ENCODE measurements around the gene SYT1. TPM values are rescaled to one million over a fixed set of nuclear protein-coding genes. Genes with fewer than 3 reads are reported as not detected.

The SYT1 gene
- total and polyA plus RNA-seq, 2 experiments from 2014 or later = 48.7 to 51.7 TPM

DNA sequence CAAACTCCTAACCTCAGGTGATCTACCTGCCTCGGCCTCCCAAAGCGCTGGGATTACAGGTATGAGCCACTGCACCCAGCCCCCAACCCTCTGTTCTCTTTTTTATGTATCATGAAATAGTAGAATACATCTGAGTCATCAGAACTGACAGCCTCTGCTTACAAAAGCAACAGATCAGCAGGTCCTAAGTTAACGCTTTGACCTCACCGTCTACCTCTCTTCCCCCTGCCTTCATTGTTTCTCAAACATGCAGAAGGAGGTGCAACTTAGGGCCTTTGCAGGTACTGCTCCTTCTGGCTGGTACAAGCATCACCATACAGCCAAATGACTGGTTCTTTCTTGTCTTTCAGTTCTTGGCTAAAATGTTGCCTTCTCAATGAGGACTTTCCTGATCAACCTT lies 577.0 kb downstream of the SYT1 start (continued):
- TF ChIP-seq, protein P1, sequence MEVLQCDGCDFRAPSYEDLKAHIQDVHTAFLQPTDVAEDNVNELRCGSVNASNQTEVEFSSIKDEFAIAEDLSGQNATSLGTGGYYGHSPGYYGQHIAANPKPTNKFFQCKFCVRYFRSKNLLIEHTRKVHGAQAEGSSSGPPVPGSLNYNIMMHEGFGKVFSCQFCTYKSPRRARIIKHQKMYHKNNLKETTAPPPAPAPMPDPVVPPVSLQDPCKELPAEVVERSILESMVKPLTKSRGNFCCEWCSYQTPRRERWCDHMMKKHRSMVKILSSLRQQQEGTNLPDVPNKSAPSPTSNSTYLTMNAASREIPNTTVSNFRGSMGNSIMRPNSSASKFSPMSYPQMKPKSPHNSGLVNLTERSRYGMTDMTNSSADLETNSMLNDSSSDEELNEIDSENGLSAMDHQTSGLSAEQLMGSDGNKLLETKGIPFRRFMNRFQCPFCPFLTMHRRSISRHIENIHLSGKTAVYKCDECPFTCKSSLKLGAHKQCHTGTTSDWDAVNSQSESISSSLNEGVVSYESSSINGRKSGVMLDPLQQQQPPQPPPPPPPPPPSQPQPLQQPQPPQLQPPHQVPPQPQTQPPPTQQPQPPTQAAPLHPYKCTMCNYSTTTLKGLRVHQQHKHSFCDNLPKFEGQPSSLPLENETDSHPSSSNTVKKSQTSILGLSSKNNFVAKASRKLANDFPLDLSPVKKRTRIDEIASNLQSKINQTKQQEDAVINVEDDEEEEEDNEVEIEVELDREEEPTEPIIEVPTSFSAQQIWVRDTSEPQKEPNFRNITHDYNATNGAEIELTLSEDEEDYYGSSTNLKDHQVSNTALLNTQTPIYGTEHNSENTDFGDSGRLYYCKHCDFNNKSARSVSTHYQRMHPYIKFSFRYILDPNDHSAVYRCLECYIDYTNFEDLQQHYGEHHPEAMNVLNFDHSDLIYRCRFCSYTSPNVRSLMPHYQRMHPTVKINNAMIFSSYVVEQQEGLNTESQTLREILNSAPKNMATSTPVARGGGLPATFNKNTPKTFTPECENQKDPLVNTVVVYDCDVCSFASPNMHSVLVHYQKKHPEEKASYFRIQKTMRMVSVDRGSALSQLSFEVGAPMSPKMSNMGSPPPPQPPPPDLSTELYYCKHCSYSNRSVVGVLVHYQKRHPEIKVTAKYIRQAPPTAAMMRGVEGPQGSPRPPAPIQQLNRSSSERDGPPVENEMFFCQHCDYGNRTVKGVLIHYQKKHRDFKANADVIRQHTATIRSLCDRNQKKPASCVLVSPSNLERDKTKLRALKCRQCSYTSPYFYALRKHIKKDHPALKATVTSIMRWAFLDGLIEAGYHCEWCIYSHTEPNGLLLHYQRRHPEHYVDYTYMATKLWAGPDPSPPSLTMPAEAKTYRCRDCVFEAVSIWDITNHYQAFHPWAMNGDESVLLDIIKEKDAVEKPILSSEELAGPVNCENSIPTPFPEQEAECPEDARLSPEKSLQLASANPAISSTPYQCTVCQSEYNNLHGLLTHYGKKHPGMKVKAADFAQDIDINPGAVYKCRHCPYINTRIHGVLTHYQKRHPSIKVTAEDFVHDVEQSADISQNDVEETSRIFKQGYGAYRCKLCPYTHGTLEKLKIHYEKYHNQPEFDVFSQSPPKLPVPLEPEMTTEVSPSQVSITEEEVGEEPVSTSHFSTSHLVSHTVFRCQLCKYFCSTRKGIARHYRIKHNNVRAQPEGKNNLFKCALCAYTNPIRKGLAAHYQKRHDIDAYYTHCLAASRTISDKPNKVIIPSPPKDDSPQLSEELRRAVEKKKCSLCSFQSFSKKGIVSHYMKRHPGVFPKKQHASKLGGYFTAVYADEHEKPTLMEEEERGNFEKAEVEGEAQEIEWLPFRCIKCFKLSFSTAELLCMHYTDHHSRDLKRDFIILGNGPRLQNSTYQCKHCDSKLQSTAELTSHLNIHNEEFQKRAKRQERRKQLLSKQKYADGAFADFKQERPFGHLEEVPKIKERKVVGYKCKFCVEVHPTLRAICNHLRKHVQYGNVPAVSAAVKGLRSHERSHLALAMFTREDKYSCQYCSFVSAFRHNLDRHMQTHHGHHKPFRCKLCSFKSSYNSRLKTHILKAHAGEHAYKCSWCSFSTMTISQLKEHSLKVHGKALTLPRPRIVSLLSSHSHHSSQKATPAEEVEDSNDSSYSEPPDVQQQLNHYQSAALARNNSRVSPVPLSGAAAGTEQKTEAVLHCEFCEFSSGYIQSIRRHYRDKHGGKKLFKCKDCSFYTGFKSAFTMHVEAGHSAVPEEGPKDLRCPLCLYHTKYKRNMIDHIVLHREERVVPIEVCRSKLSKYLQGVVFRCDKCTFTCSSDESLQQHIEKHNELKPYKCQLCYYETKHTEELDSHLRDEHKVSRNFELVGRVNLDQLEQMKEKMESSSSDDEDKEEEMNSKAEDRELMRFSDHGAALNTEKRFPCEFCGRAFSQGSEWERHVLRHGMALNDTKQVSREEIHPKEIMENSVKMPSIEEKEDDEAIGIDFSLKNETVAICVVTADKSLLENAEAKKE (CRISPR knock-in tag; IDR thresholded peaks at IDR 0.05) = no peak

DNA sequence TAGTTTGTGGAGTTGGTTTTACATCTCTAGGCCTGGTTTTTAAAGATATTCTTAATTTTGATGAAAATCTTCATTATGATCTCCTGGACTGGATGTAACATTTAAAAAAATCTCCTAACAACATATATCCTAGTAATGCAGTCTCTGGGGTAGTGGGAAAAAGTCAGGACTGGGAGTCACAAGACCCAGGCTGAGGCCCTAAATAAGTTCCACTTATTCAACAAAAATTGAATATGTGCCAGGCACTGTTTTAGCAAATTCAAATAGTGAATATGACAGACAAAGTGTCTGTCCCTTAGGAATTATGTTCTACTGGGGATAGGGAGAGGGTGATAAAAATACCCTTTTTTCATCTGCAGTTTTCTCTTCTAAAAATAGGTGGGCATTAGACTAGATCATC lies 577.8 kb downstream of the SYT1 start:
- Histone ChIP-seq H4K20me1 (replicated peaks; ENCODE audit: insufficient read depth) (no peaks in the 10 kb centered on the region), H3K36me3 (ENCODE audit: insufficient read depth) (peaks cover 10% of the 10 kb centered on the region), H3K4me1 (ENCODE audit: insufficient read depth) (peaks cover 8% of the 10 kb centered on the region), H3K27ac (ENCODE audit: low read depth) (no peak overlapping the region), H3K4me3 (no peak overlapping the region), H3K79me2 (replicated peaks; ENCODE audit: insufficient read depth) (no peaks in the 10 kb centered on the region), H2AFZ (no peak overlapping the region), H3K9me2 (ENCODE audit: insufficient read depth) (0 out of 2 replicates have a peak, but pooled peaks cover 6% of the 10 kb centered on the region), H3K4me2 (no peak overlapping the region), H3K27me3 (ENCODE audit: insufficient read depth) (no peaks in the 10 kb centered on the region), H3F3A (replicated peaks; ENCODE audit: low read depth) (no peaks in the 10 kb centered on the region)
- H3K4me1 Mint-ChIP-seq = peaks cover 15% of the 10 kb centered on the region
- no peaks in the 10 kb centered on the region for H3K27me3 Mint-ChIP-seq (ENCODE audit: insufficient read depth, low read depth, poor library complexity)
- DNase-seq (ENCODE audit: low spot score) (no peak), ATAC-seq (no peak)
- H3K9me3 Mint-ChIP-seq = no peaks in the 10 kb centered on the region
- TF ChIP-seq ZNF331 (CRISPR knock-in tag; IDR thresholded peaks at IDR 0.05; ENCODE audit: low read depth) (no peak), STAT1 (IDR thresholded peaks at IDR 0.05; ENCODE audit: unreplicated experiment) (no peak)
- peak overlapping the region; percentile 51; the same call in 1 of the 2 replicates for H3K27ac Mint-ChIP-seq
- no peak overlapping the region for H3K4me3 Mint-ChIP-seq
- H3K36me3 Mint-ChIP-seq (ENCODE audit: low read depth) = peaks cover 9% of the 10 kb centered on the region

DNA sequence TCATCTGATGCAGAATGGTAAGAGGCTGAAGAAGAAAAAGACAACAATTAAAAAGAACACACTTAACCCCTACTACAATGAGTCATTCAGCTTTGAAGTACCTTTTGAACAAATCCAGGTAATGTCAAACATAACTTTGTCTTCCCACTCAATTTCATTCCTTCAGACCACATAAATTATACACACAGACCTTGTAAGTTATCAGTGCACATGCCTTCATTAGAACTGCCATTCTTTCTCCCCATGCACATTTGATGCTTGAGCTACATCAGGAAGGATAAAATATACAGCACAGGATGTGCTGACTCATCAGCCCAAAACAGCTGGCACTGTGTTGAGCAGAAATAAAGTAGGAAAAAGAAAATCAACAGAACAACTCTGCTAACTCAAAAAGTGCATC lies 579.5 kb downstream of the SYT1 start:
- peak overlapping the region; percentile 6; the same call in 1 of the 2 replicates for H3K27ac Mint-ChIP-seq
- TF ChIP-seq, protein P2, sequence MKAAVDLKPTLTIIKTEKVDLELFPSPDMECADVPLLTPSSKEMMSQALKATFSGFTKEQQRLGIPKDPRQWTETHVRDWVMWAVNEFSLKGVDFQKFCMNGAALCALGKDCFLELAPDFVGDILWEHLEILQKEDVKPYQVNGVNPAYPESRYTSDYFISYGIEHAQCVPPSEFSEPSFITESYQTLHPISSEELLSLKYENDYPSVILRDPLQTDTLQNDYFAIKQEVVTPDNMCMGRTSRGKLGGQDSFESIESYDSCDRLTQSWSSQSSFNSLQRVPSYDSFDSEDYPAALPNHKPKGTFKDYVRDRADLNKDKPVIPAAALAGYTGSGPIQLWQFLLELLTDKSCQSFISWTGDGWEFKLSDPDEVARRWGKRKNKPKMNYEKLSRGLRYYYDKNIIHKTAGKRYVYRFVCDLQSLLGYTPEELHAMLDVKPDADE (IDR thresholded peaks at IDR 0.05) = no peak

More for the DNA sequence above, 579.5 kb downstream of the SYT1 start:
- H3K4me3 Mint-ChIP-seq = no peak overlapping the region
- peaks cover 9% of the 10 kb centered on the region for H3K36me3 Mint-ChIP-seq (ENCODE audit: low read depth)
- no peak for DNase-seq (ENCODE audit: low spot score)
- Histone ChIP-seq H4K20me1 (replicated peaks; ENCODE audit: insufficient read depth) (no peaks in the 10 kb centered on the region; the same call in 1 of the 2 replicates), H3F3A (replicated peaks; ENCODE audit: low read depth) (no peaks in the 10 kb centered on the region), H3K4me2 (no peak overlapping the region), H3K27me3 (ENCODE audit: insufficient read depth) (no peaks in the 10 kb centered on the region), H3K36me3 (ENCODE audit: insufficient read depth) (peaks cover 10% of the 10 kb centered on the region), H3K4me3 (no peak overlapping the region), H3K27ac (ENCODE audit: low read depth) (no peak overlapping the region), H3K79me2 (replicated peaks; ENCODE audit: insufficient read depth) (no peaks in the 10 kb centered on the region), H3K4me1 (ENCODE audit: insufficient read depth) (peaks cover 8% of the 10 kb centered on the region), H2AFZ (no peak overlapping the region), H3K9me2 (ENCODE audit: insufficient read depth) (no peaks in the 10 kb centered on the region)
- no peak for ATAC-seq
- no peaks in the 10 kb centered on the region for H3K9me3 Mint-ChIP-seq
- no peaks in the 10 kb centered on the region for H3K27me3 Mint-ChIP-seq (ENCODE audit: insufficient read depth, low read depth, poor library complexity)
- peaks cover 15% of the 10 kb centered on the region for H3K4me1 Mint-ChIP-seq
